ENCODE measurements around the gene KLHL5.

The KLHL5 gene

DNA sequence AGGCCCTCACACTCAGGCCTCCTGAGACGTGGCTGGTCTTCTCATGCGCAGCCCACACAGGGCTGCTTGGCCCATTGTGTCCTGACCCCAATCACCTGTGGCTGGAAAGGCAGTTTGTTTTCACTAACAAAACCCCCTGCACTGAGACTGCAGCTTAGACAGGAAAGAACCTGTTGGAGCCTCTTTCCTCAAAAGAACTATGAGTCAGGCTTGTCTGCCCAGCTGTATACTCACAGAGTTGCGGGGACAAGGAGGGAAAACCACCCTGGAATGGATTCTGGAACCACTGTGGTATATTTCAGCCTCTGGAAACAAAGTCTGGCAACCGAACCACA, 24.6 kb upstream of the KLHL5 start:
- H3K4me3 ChIP-seq (replicated peaks; ENCODE audit: low read depth, low read length) = no peak overlapping the region
- DNase-seq (ENCODE audit: low read depth) = peak; percentile 40
- TF ChIP-seq, protein P1, sequence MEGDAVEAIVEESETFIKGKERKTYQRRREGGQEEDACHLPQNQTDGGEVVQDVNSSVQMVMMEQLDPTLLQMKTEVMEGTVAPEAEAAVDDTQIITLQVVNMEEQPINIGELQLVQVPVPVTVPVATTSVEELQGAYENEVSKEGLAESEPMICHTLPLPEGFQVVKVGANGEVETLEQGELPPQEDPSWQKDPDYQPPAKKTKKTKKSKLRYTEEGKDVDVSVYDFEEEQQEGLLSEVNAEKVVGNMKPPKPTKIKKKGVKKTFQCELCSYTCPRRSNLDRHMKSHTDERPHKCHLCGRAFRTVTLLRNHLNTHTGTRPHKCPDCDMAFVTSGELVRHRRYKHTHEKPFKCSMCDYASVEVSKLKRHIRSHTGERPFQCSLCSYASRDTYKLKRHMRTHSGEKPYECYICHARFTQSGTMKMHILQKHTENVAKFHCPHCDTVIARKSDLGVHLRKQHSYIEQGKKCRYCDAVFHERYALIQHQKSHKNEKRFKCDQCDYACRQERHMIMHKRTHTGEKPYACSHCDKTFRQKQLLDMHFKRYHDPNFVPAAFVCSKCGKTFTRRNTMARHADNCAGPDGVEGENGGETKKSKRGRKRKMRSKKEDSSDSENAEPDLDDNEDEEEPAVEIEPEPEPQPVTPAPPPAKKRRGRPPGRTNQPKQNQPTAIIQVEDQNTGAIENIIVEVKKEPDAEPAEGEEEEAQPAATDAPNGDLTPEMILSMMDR (IDR thresholded peaks at IDR 0.05; ENCODE audit: low read length, missing control alignments) = no peak

DNA sequence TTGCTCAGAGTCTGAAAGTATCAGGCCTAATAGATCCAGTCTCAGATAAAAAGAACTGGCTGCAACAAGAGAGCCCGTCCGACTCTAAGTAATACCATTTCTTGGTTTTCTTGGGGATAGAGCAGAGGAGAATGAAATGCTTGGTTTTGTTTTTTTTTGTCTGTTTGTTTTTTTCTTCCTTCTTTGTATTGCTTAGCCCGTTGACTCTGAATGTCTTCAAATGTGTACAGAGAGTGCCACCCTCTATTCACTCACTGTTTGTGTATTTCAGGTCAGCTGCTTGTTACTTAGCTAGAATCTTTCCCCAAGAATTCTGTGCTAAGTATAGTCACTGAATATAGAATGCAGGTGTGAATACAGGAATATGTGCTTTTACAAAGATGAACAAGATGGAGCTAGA, 24.1 kb upstream of the KLHL5 start:
- no peak for DNase-seq (ENCODE audit: low read depth)
- no peak overlapping the region for H3K4me3 ChIP-seq (replicated peaks; ENCODE audit: low read depth, low read length)
- TF ChIP-seq, protein P1 (IDR thresholded peaks at IDR 0.05; ENCODE audit: low read length, missing control alignments) = no peak

GRCh38 chr4:39039108-39039507, 22.9 kb upstream of the KLHL5 start:
- TF ChIP-seq, protein P1 (IDR thresholded peaks at IDR 0.05; ENCODE audit: low read length, missing control alignments) = no peak
- no peak for DNase-seq (ENCODE audit: low read depth)
- H3K4me3 ChIP-seq (replicated peaks; ENCODE audit: low read depth, low read length) = no peak overlapping the region

GRCh38 chr4:39042366-39042765, 19.7 kb upstream of the KLHL5 start:
- no peak for DNase-seq (ENCODE audit: low read depth)
- no peak overlapping the region for H3K4me3 ChIP-seq (replicated peaks; ENCODE audit: low read depth, low read length)
- TF ChIP-seq, protein P1 (IDR thresholded peaks at IDR 0.05; ENCODE audit: low read length, missing control alignments) = no peak

GRCh38 chr4:39043058-39043860, 18.8 kb upstream of the KLHL5 start:
- peak; percentile 64 for DNase-seq (ENCODE audit: low read depth)
- no peak overlapping the region for H3K4me3 ChIP-seq (replicated peaks; ENCODE audit: low read depth, low read length)
- TF ChIP-seq, protein P1 (IDR thresholded peaks at IDR 0.05; ENCODE audit: low read length, missing control alignments) = no peak

DNA sequence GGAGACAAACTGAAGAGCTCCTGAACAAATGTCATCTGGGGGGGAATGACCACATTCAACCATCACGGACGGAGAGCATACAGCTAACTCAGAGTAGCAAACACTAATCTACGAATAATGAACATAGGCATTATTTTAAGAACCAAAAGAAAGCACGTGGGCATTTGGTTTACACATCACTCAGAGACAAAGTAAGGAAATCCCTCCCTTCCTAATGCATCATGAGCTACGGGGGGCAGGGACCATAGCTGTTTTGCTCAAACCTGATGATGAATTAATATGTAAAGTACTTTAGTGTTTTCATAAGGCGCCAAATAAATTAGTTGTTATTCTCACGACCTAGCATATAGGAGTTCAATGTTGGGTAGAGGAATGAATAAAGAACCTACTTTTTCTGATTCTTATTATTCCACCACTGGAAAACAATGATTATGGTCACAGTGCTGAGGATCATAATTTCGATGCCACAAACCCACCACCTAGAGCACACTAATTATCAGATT, 18.1 kb upstream of the KLHL5 start:
- TF ChIP-seq, protein P1 (IDR thresholded peaks at IDR 0.05; ENCODE audit: low read length, missing control alignments) = no peak
- DNase-seq (ENCODE audit: low read depth) = peak; percentile 75
- H3K4me3 ChIP-seq (replicated peaks; ENCODE audit: low read depth, low read length) = peak overlapping the region; percentile 86

Data from fibroblast of pulmonary artery (primary cell).